ENCODE data around the gene IMPDH1.

- TF ChIP-seq CTCF (IDR thresholded peaks at IDR 0.05), result no peak
- no peak for TF ChIP-seq POLR2AphosphoS5 (IDR thresholded peaks at IDR 0.05)
- no peak for TF ChIP-seq POLR2A (IDR thresholded peaks at IDR 0.05)
- TF ChIP-seq EP300 (IDR thresholded peaks at IDR 0.05), result no peak
Measured at GRCh38 chr7:128435327-128435686, 25.5 kb upstream of the IMPDH1 start.
